MM.1S (cell line): ENCODE results near the gene ANGEL1.

ENCODE experiments used
- DNase-seq: peaks from one replicate; pipeline ENCODE4 v3.0.0-alpha.2; 2015
- H2AFZ ChIP-seq: fragments of 300-600 bp; sonication (generic); 2 replicates; pipeline ENCODE4 v1.6.0; 2016; ENCODE audit warnings: antibody characterized with exemption, low read length
- H3F3A ChIP-seq: fragments of 300-600 bp; sonication (generic); 2 replicates; pipeline ENCODE4 v1.6.1; 2016; ENCODE audit warnings: mild to moderate bottlenecking, antibody characterized with exemption, low read length, moderate library complexity, mixed read lengths; ENCODE audit not compliant: insufficient read depth
- H3K27ac ChIP-seq: fragments of 300-600 bp; sonication (generic); 2 replicates; pipeline ENCODE4 v1.5.1; 2016; ENCODE audit warnings: mild to moderate bottlenecking, low read length
- H3K27me3 ChIP-seq: fragments of 300-600 bp; sonication (generic); replicated peaks from 2 replicates; pipeline ENCODE4 v1.6.0; 2016; ENCODE audit warnings: low read length; ENCODE audit not compliant: insufficient read depth
- H3K36me3 ChIP-seq: fragments of 300-600 bp; sonication (generic); replicated peaks from 2 replicates; pipeline ENCODE4 v1.6.1; 2016; ENCODE audit warnings: mild to moderate bottlenecking, low read length, mixed read lengths; ENCODE audit not compliant: insufficient read depth
- H3K4me1 ChIP-seq: fragments of 300-600 bp; sonication (generic); 2 replicates; pipeline ENCODE4 v1.6.1; 2016; ENCODE audit warnings: low read length, mixed read lengths
- H3K4me2 ChIP-seq: fragments of 300-600 bp; sonication (generic); 2 replicates; pipeline ENCODE4 v1.6.0; 2016; ENCODE audit warnings: low read depth, low read length
- H3K4me3 ChIP-seq: fragments of 300-600 bp; sonication (generic); 2 replicates; pipeline ENCODE4 v1.5.1; 2016; ENCODE audit warnings: low read length, mixed read lengths
- H3K79me2 ChIP-seq: fragments of 300-600 bp; sonication (generic); 2 replicates; pipeline ENCODE4 v1.6.1; 2016; ENCODE audit warnings: mixed run types, low read length, mixed read lengths
- H3K9ac ChIP-seq: fragments of 300-600 bp; sonication (generic); 2 replicates; pipeline ENCODE4 v1.6.1; 2016; ENCODE audit warnings: low read length, mixed read lengths
- H3K9me2 ChIP-seq: fragments of 300-600 bp; sonication (generic); replicated peaks from 2 replicates; pipeline ENCODE4 v1.6.1; 2016; ENCODE audit warnings: mild to moderate bottlenecking, low read length, mixed read lengths; ENCODE audit not compliant: insufficient read depth
- H3K9me3 ChIP-seq: fragments of 300-600 bp; sonication (generic); replicated peaks from 2 replicates; pipeline ENCODE4 v1.6.1; 2016; ENCODE audit warnings: mild to moderate bottlenecking, low read length, mixed read lengths; ENCODE audit not compliant: insufficient read depth
- H4K20me1 ChIP-seq: fragments of 300-600 bp; sonication (generic); 2 replicates; pipeline ENCODE4 v1.6.1; 2016; ENCODE audit warnings: mild to moderate bottlenecking, low read length, moderate library complexity, mixed read lengths; ENCODE audit not compliant: insufficient read depth
- EZH2 ChIP-seq: fragments of 300-600 bp; sonication (generic); optimal IDR thresholded peaks from 2 replicates; pipeline ENCODE3; 2017; ENCODE audit warnings: low read depth, mild to moderate bottlenecking, antibody characterized with exemption, low read length, mixed read lengths
- EZH2phosphoT487 ChIP-seq: fragments of 300-600 bp; sonication (generic); IDR thresholded peaks from 2 replicates; pipeline ENCODE4 v1.6.1; 2018; ENCODE audit warnings: antibody characterized with exemption, low read length
- TF ChIP-seq, protein P1 (sequence below): fragments of 300-600 bp; sonication (generic); IDR thresholded peaks from 2 replicates; pipeline ENCODE4 v1.5.1; 2016; ENCODE audit warnings: antibody characterized with exemption, low read length, mixed read lengths

The ANGEL1 gene

DNA sequence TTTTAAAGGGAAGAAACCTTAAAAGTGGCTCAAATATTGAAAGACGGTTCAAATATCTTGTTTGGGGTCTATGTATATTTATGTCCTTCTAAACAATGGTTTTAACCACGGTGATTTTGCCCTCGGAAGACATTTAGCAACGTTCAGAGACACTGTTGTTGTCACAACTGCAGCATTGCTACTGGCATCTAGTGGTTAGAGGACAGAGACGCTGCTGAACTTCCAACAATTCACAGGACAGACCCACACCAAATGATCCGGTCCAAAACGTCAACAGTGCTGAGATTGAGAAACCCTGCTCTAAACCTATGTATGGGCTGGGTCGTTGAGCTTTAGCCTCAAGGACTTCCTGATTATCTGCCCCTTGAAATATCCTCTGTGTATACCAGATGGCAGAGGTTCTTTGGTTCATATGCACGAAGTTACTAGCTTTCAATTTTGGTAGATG, 1.7 kb downstream of the ANGEL1 start:
- H3K79me2 ChIP-seq: peaks cover 8% of the 10 kb centered on the region; the same call in 1 of the 2 replicates
- peak overlapping the region; percentile 65 for H3K4me2 ChIP-seq
- no peaks in the 10 kb centered on the region for H3K9me3 ChIP-seq
- peaks cover 4% of the 10 kb centered on the region; the same call in 1 of the 2 replicates for H3K4me1 ChIP-seq
- H3K27ac ChIP-seq: peak overlapping the region; percentile 1; the same call in 1 of the 2 replicates
- H3K9me2 ChIP-seq: no peaks in the 10 kb centered on the region
- H2AFZ ChIP-seq: no peak overlapping the region
- peaks cover 2% of the 10 kb centered on the region; the same call in 1 of the 2 replicates for H3F3A ChIP-seq
- no peaks in the 10 kb centered on the region for H3K36me3 ChIP-seq
- peak overlapping the region; percentile 17; the same call in 1 of the 2 replicates for H3K9ac ChIP-seq
- TF ChIP-seq, protein P1, sequence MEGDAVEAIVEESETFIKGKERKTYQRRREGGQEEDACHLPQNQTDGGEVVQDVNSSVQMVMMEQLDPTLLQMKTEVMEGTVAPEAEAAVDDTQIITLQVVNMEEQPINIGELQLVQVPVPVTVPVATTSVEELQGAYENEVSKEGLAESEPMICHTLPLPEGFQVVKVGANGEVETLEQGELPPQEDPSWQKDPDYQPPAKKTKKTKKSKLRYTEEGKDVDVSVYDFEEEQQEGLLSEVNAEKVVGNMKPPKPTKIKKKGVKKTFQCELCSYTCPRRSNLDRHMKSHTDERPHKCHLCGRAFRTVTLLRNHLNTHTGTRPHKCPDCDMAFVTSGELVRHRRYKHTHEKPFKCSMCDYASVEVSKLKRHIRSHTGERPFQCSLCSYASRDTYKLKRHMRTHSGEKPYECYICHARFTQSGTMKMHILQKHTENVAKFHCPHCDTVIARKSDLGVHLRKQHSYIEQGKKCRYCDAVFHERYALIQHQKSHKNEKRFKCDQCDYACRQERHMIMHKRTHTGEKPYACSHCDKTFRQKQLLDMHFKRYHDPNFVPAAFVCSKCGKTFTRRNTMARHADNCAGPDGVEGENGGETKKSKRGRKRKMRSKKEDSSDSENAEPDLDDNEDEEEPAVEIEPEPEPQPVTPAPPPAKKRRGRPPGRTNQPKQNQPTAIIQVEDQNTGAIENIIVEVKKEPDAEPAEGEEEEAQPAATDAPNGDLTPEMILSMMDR: peak; percentile 47
- TF ChIP-seq EZH2 (no peak), EZH2phosphoT487 (no peak)
- H3K27me3 ChIP-seq: no peaks in the 10 kb centered on the region
- no peaks in the 10 kb centered on the region for H4K20me1 ChIP-seq
- peak; percentile 36 for DNase-seq
- H3K4me3 ChIP-seq: peak overlapping the region; percentile 76; the same call in 1 of the 2 replicates

DNA sequence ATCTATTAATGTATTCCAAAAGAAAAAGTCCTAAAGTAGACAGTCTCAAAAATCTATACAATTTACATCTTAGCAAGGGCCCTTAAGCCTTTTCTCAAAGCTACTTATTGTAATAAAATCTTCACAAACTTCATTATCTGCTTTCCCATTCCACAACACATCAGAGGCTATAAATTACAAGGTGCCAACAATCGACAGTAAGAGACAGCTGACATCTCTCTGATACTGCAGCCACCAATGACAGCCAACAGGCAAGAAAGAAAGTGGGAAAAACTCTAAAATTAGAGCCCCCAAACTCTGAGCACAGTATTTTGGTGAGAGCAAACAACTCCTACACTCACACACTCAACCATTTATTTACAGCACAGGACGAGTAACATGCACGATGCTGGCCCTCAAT, 2.2 kb downstream of the ANGEL1 start:
- no peak for TF ChIP-seq EZH2phosphoT487
- TF ChIP-seq EZH2: no peak
- TF ChIP-seq, protein P1: no peak
- Histone ChIP-seq H2AFZ (no peak overlapping the region), H3K4me1 (peaks cover 4% of the 10 kb centered on the region; the same call in 1 of the 2 replicates), H3K79me2 (peaks cover 8% of the 10 kb centered on the region; the same call in 1 of the 2 replicates), H3K9me2 (no peaks in the 10 kb centered on the region), H3K9me3 (no peaks in the 10 kb centered on the region), H3K9ac (no peak overlapping the region), H3F3A (peaks cover 2% of the 10 kb centered on the region; the same call in 1 of the 2 replicates), H4K20me1 (no peaks in the 10 kb centered on the region), H3K4me3 (peak overlapping the region; percentile 76; the same call in 1 of the 2 replicates), H3K36me3 (no peaks in the 10 kb centered on the region), H3K4me2 (peak overlapping the region; percentile 65), H3K27ac (no peak overlapping the region; the same call in 1 of the 2 replicates), H3K27me3 (no peaks in the 10 kb centered on the region)
- DNase-seq: no peak

DNA sequence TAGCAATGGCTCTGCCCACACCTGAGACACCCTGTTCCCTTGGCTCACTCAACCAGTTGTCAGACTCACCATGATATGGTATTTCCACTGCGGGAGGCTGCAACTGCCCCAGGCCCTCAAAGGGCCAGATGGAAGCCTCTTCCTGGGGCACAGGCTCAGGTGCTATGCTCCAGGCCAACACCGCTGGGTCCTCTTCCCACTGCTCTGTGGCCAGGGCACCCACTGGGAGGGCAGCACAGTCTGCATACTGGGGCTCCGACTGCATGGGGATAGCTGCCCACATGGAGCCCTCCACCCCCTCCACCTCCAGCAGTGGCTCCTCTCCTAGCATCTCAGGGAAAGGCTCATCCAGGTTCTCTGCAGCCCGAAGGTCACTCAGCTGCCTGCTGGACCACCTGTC, 3.7 kb downstream of the ANGEL1 start:
- Histone ChIP-seq H3K4me1 (peaks cover 4% of the 10 kb centered on the region; the same call in 1 of the 2 replicates), H3K27me3 (no peaks in the 10 kb centered on the region), H3K4me3 (no peak overlapping the region), H3K9me3 (no peaks in the 10 kb centered on the region), H3K36me3 (no peaks in the 10 kb centered on the region), H3K27ac (no peak overlapping the region), H3K4me2 (no peak overlapping the region), H3K9me2 (no peaks in the 10 kb centered on the region), H3K9ac (no peak overlapping the region), H4K20me1 (no peaks in the 10 kb centered on the region), H3F3A (peaks cover 2% of the 10 kb centered on the region; the same call in 1 of the 2 replicates), H3K79me2 (peaks cover 8% of the 10 kb centered on the region; the same call in 1 of the 2 replicates), H2AFZ (no peak overlapping the region)
- TF ChIP-seq, protein P1: no peak
- TF ChIP-seq EZH2 (no peak), EZH2phosphoT487 (no peak)
- no peak for DNase-seq
